Trophoblast cell (in vitro differentiated cells and primary cell): Measurements from ENCODE around the gene PBOV1.

Experiments
- DNase-seq, 2 donors: peaks; one replicate each; pipeline ENCODE4 v3.0.0-alpha.2; 2016
- H2AFZ ChIP-seq: 2 replicates; pipeline ENCODE4 v1.6.1; 2013; ENCODE audit warnings: low read length, moderate library complexity, mild to moderate bottlenecking; ENCODE audit not compliant: insufficient read depth, poor library complexity
- H2AK5ac ChIP-seq: 2 replicates; pipeline ENCODE4 v1.6.1; 2013; ENCODE audit warnings: mild to moderate bottlenecking, low read length
- H2BK120ac ChIP-seq: 2 replicates; pipeline ENCODE4 v1.6.1; 2013; ENCODE audit warnings: low read length, mild to moderate bottlenecking, moderate library complexity; ENCODE audit not compliant: insufficient read depth, poor library complexity
- H2BK12ac ChIP-seq: 2 replicates; pipeline ENCODE4 v1.6.1; 2013; ENCODE audit warnings: mild to moderate bottlenecking, low read length, moderate library complexity
- H2BK5ac ChIP-seq: 2 replicates; pipeline ENCODE4 v1.6.1; 2013; ENCODE audit warnings: low read length, low read depth, moderate library complexity, mild to moderate bottlenecking; ENCODE audit not compliant: poor library complexity
- H3K14ac ChIP-seq: 2 replicates; pipeline ENCODE4 v1.6.1; 2013; ENCODE audit warnings: mild to moderate bottlenecking, low read length
- H3K18ac ChIP-seq: 2 replicates; pipeline ENCODE4 v1.6.1; 2013; ENCODE audit warnings: mild to moderate bottlenecking, low read length
- H3K23ac ChIP-seq: 2 replicates; pipeline ENCODE4 v1.6.1; 2013; ENCODE audit warnings: low read length
- H3K27ac ChIP-seq: 2 replicates; pipeline ENCODE4 v1.5.1; 2013; ENCODE audit warnings: low read depth, mild to moderate bottlenecking, inconsistent platforms, low read length, moderate library complexity
- H3K27me3 ChIP-seq: 2 replicates; pipeline ENCODE4 v1.6.1; 2013; ENCODE audit warnings: inconsistent platforms, mild to moderate bottlenecking, low read length, moderate library complexity; ENCODE audit not compliant: insufficient read depth
- H3K36me3 ChIP-seq, 2 experiments: 1 replicate in 1 of 2; 2 replicates in 1 of 2; pipeline ENCODE4 v1.6.1; 2013; ENCODE audit warnings: low read length in 2 of 2, mild to moderate bottlenecking in 2 of 2, moderate library complexity in 1 of 2; ENCODE audit not compliant: insufficient read depth in 2 of 2, control insufficient read depth in 1 of 2
- H3K4ac ChIP-seq: 2 replicates; pipeline ENCODE4 v1.6.1; 2013; ENCODE audit warnings: low read depth, mild to moderate bottlenecking, low read length, moderate library complexity
- H3K4me1 ChIP-seq, 2 experiments: 1 replicate in 1 of 2; 2 replicates in 1 of 2; pipeline ENCODE4 v1.6.1; 2013; ENCODE audit warnings: low read length in 2 of 2, mild to moderate bottlenecking in 2 of 2, moderate library complexity in 1 of 2; ENCODE audit not compliant: insufficient read depth in 2 of 2, control insufficient read depth in 1 of 2
- H3K4me2 ChIP-seq: 2 replicates; pipeline ENCODE4 v1.6.1; 2013; ENCODE audit warnings: inconsistent platforms, mild to moderate bottlenecking, low read length, moderate library complexity
- H3K4me3 ChIP-seq: 2 replicates; pipeline ENCODE4 v1.5.1; 2013; ENCODE audit warnings: mild to moderate bottlenecking, low read depth, low read length, inconsistent platforms
- H3K79me1 ChIP-seq: one replicate; pipeline ENCODE4 v1.6.1; 2013; ENCODE audit warnings: low read length
- H3K79me2 ChIP-seq: 2 replicates; pipeline ENCODE4 v1.6.1; 2013; ENCODE audit warnings: low read length, mild to moderate bottlenecking; ENCODE audit not compliant: control insufficient read depth, insufficient read depth, poor library complexity
- H3K9ac ChIP-seq: 2 replicates; pipeline ENCODE4 v1.6.1; 2013; ENCODE audit warnings: mild to moderate bottlenecking, low read length
- H3K9me3 ChIP-seq: 2 replicates; pipeline ENCODE4 v1.6.1; 2013; ENCODE audit warnings: low read depth, mild to moderate bottlenecking, control low read depth, inconsistent platforms, low read length; ENCODE audit not compliant: insufficient read depth
- H4K12ac ChIP-seq: 2 replicates; pipeline ENCODE4 v1.6.1; 2013; ENCODE audit warnings: low read depth, mild to moderate bottlenecking, low read length, moderate library complexity
- H4K8ac ChIP-seq: 2 replicates; pipeline ENCODE4 v1.6.1; 2013; ENCODE audit warnings: low read depth, mild to moderate bottlenecking, low read length, moderate library complexity
- H4K91ac ChIP-seq: one replicate; pipeline ENCODE4 v1.6.1; 2013; ENCODE audit warnings: low read depth, mild to moderate bottlenecking, low read length, moderate library complexity
- WGBS: extraction: QIAGEN DNeasy Blood & Tissue Kit; methylation state at CpG from one replicate; pipeline ENCODE4 v1.1.7; 2013; ENCODE audit warnings: missing lambda C conversion rate; ENCODE audit not compliant: insufficient read length, insufficient coverage; ENCODE audit errors: extremely low coverage; 5-methylcytosine and 5-hydroxymethylcytosine counted together

Gene PBOV1

DNA sequence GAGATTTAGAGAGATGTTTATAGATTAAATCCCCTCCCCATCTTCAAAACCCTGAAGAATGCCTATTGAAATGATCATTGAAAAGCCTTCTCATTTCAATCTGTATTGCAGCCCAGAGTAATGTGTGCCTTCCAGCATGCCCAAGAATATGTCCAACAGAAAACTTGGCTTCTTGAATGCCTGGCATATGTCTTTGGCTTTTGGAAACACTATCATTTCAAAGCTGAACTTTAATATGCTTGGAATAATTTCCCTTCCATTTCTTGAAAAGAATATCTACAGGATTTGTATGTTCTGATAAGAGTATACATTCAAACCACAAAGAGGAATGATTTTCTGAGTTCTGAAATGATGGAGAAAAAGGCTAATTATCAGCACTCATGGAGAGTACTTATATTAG, 11.9 kb upstream of the PBOV1 start:
- no peak overlapping the region for H2AFZ ChIP-seq
- H2BK12ac ChIP-seq, result no peak overlapping the region
- no peak overlapping the region for H2AK5ac ChIP-seq
- no peak overlapping the region for H3K4ac ChIP-seq
- no peaks in the 10 kb centered on the region for H3K79me2 ChIP-seq
- no peak overlapping the region for H3K23ac ChIP-seq
- H3K27ac ChIP-seq, result no peak overlapping the region
- H3K4me2 ChIP-seq, result no peak overlapping the region
- H4K12ac ChIP-seq, result no peak overlapping the region
- no peak overlapping the region for H3K4me3 ChIP-seq
- no peak overlapping the region for H3K14ac ChIP-seq
- no peak overlapping the region for H3K18ac ChIP-seq
- no peaks in the 10 kb centered on the region for H3K36me3 ChIP-seq
- DNase-seq, result no peak
- H2BK120ac ChIP-seq, result no peak overlapping the region
- H4K8ac ChIP-seq, result no peak overlapping the region
- no peak overlapping the region for H3K9ac ChIP-seq
- H3K9me3 ChIP-seq, result no peaks in the 10 kb centered on the region
- no peak overlapping the region for H2BK5ac ChIP-seq
- no peaks in the 10 kb centered on the region for H3K79me1 ChIP-seq
- no peak overlapping the region for H4K91ac ChIP-seq
- H3K4me1 ChIP-seq, result no peaks in the 10 kb centered on the region
- H3K27me3 ChIP-seq, result no peaks in the 10 kb centered on the region

DNA sequence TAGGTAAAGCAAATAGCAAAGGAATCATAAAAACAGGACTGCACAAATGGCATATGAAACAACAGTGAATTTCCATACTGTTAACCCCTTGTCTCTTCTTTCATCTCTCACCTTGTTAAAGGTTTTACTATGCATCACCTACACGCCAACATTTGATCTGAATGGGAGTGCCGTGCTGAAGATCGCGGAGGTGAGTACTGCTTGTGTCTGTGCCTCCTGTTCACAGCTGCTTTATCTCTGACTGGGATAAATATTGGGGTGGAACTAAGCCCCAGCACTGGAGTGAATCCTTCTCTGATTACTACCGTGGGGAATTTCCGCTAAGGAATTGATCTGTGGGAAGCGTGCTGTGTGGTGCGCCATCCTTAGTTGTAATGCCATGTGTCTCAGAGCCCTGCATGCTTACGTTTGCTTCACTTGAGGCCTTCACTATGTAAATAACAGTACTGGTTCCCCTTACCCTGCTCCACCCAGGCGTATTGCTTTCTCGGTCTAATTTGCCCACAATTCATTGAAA, 11.4 kb upstream of the PBOV1 start:
- Histone ChIP-seq H3K23ac (no peak overlapping the region), H3K27ac (no peak overlapping the region)

DNA sequence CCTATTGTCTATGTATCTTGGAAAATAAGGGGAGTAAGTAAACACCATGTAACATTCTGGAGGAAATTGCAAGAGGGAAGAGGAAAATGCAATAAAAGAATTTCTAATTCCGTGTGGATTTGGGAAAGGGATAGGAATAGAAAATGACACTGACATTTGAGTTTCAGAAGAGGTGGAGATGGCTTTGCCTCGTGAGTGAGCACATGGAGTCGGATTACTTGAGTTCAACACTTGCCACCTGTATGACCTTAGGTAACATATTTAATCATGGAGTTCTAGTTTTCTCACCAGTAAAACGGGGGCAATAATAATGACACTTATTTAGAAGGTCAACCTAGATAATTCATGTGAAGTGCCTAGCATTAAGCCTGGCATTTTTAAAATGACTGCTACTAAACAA, 10.8 kb upstream of the PBOV1 start:
- Histone ChIP-seq H3K4ac (no peak overlapping the region), H3K4me2 (no peak overlapping the region), H3K27me3 (no peaks in the 10 kb centered on the region), H2BK12ac (no peak overlapping the region), H3K4me1 (no peaks in the 10 kb centered on the region), H2AK5ac (no peak overlapping the region), H4K91ac (no peak overlapping the region), H3K79me2 (no peaks in the 10 kb centered on the region), H3K27ac (no peak overlapping the region), H3K36me3 (no peaks in the 10 kb centered on the region), H4K8ac (no peak overlapping the region), H2BK120ac (no peak overlapping the region), H3K4me3 (no peak overlapping the region), H3K9me3 (no peaks in the 10 kb centered on the region), H3K23ac (no peak overlapping the region), H4K12ac (no peak overlapping the region), H3K18ac (no peak overlapping the region), H2AFZ (no peak overlapping the region), H3K79me1 (no peaks in the 10 kb centered on the region), H2BK5ac (no peak overlapping the region), H3K14ac (no peak overlapping the region), H3K9ac (no peak overlapping the region)
- no CpG with 5 or more reads among the region's 4 CpGs for WGBS
- DNase-seq, result no peak

More for the DNA sequence above, 11.4 kb upstream of the PBOV1 start:
- H3K36me3 ChIP-seq, result no peaks in the 10 kb centered on the region
- H3K9ac ChIP-seq, result no peak overlapping the region
- H3K4me2 ChIP-seq, result no peak overlapping the region
- no peaks in the 10 kb centered on the region for H3K4me1 ChIP-seq
- H3K9me3 ChIP-seq, result no peaks in the 10 kb centered on the region
- WGBS, result no CpG with 5 or more reads among the region's 11 CpGs
- no peak overlapping the region for H4K12ac ChIP-seq
- no peaks in the 10 kb centered on the region for H3K79me1 ChIP-seq
- no peak overlapping the region for H3K18ac ChIP-seq
- H4K91ac ChIP-seq, result no peak overlapping the region
- no peak overlapping the region for H2BK120ac ChIP-seq
- no peak overlapping the region for H2BK5ac ChIP-seq
- H2AK5ac ChIP-seq, result no peak overlapping the region
- H3K14ac ChIP-seq, result no peak overlapping the region
- no peak overlapping the region for H3K4me3 ChIP-seq
- H2BK12ac ChIP-seq, result no peak overlapping the region
- no peak overlapping the region for H2AFZ ChIP-seq
- no peaks in the 10 kb centered on the region for H3K27me3 ChIP-seq
- no peak for DNase-seq
- no peaks in the 10 kb centered on the region for H3K79me2 ChIP-seq
- no peak overlapping the region for H4K8ac ChIP-seq
- no peak overlapping the region for H3K4ac ChIP-seq

DNA sequence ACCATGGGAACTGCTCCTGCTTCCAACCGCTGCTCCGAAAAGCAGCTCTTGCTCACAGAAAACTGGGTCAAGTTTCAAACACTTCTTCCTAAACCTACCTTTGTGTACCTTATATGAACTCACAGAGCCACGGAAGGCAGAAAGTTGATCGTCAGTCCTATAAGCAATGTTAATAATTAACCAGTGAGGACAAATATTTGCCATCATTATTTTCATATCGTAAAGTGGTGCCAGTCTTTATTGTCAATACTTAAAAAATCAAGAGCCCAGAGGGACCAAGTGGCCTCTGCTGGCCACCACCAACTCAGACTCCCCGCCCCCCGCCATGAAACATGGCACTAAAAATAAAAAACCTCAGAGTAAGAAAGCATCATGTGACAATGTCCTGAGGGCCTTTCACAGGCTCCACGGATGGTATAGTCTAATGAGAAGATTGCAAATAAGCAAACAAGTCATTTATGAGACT, 9.1 kb upstream of the PBOV1 start:
- Histone ChIP-seq H3K36me3 (no peaks in the 10 kb centered on the region), H2BK12ac (no peak overlapping the region), H3K27me3 (no peaks in the 10 kb centered on the region), H2AFZ (no peak overlapping the region), H2BK5ac (no peak overlapping the region), H3K79me2 (no peaks in the 10 kb centered on the region), H3K27ac (no peak overlapping the region), H3K14ac (no peak overlapping the region), H3K9ac (no peak overlapping the region), H3K4me1 (no peaks in the 10 kb centered on the region), H3K4me2 (no peak overlapping the region), H4K12ac (no peak overlapping the region), H3K79me1 (no peaks in the 10 kb centered on the region), H3K23ac (no peak overlapping the region), H4K91ac (no peak overlapping the region), H4K8ac (no peak overlapping the region), H3K4ac (no peak overlapping the region), H2BK120ac (no peak overlapping the region), H3K18ac (no peak overlapping the region), H3K9me3 (no peaks in the 10 kb centered on the region), H2AK5ac (no peak overlapping the region), H3K4me3 (no peak overlapping the region)
- no peak for DNase-seq
- WGBS, result no CpG with 5 or more reads among the region's 8 CpGs
